Liver (tissue), 3 donors: ENCODE data around the gene RAG1.

Experiments
- ATF3 ChIP-seq: IDR thresholded peaks from 2 replicates; pipeline ENCODE4 v1.6.1; 2016; ENCODE audit warnings: antibody characterized with exemption
- CTCF ChIP-seq: fragments of 150-350 bp; IDR thresholded peaks from 2 replicates; pipeline ENCODE4 v1.5.1; 2017; ENCODE audit warnings: improper control_type of control experiment, low read depth, low read length; ENCODE audit not compliant: missing input control
- EGR1 ChIP-seq, 2 donors: IDR thresholded peaks; 2 replicates each; pipeline ENCODE4 v1.6.1; 2016 to 2018; ENCODE audit warnings: antibody characterized with exemption in 2 of 2, low read depth in 2 of 2
- JUND ChIP-seq, 2 donors: IDR thresholded peaks; 2 replicates each; pipeline ENCODE4 v1.6.1; 2016; ENCODE audit warnings: antibody characterized with exemption in 2 of 2
- RAD21 ChIP-seq, 2 donors: IDR thresholded peaks; 2 replicates each; pipeline ENCODE4 v1.6.1; 2016; ENCODE audit warnings: antibody characterized with exemption in 2 of 2, mild to moderate bottlenecking in 2 of 2
- RXRA ChIP-seq, 2 donors: IDR thresholded peaks; 2 replicates each; pipeline ENCODE4 v1.6.1; 2017 to 2018; ENCODE audit warnings: antibody characterized with exemption in 2 of 2, mild to moderate bottlenecking in 1 of 2
- YY1 ChIP-seq: IDR thresholded peaks from 2 replicates; pipeline ENCODE4 v1.6.1; 2016; ENCODE audit warnings: antibody characterized with exemption, mild to moderate bottlenecking
- donor health status: healthy.
- donor health status: healthy.

GRCh38 chr11:36598051-36598450 is 30.2 kb downstream of the RAG1 start, which contains the start of gene RAG2:
- TF ChIP-seq CTCF (no peak), RAD21 (IDR thresholded peaks at IDR 0.05) (no peak), RXRA (IDR thresholded peaks at IDR 0.05) (no peak), JUND (IDR thresholded peaks at IDR 0.05) (no peak), ATF3 (no peak), YY1 (no peak), EGR1 (IDR thresholded peaks at IDR 0.05; ENCODE audit: low read depth in 2 of 2) (no peak)
